IMR-90 (cell line): ENCODE results near the gene ILK. TPM values are rescaled to one million over a fixed set of nuclear protein-coding genes. Genes with fewer than 3 reads are reported as not detected.

Experiments
- ATAC-seq: fragments of 200-7000 bp; cut with Tn5 transposase; 2 replicates; pipeline ENCODE4 v1.9.1; 2020; ENCODE audit warnings: low read depth, mild to moderate bottlenecking, moderate library complexity
- BruUV-seq: library from RNA; stranded (reverse); fragments of 400-500 nt; replicated peaks from 2 replicates; lab custom pipeline; 2021; lab: Mats Ljungman, UMichigan
- CTCF ChIA-PET: fragments of 300-600 bp; formaldehyde crosslinking; extraction: SDS; loops from one replicate; lab custom pipeline; 2021; ENCODE audit warnings: antibody characterized with exemption; lab: Yijun Ruan, JAX
- POLR2A ChIA-PET: fragments of 300-600 bp; sonication (Branson Sonifier 250); formaldehyde crosslinking; loops from one replicate; lab custom pipeline; 2022; ENCODE audit warnings: antibody characterized with exemption; ENCODE audit not compliant: unreplicated experiment; lab: Charles Lee
- DNase-seq: peaks from one replicate; pipeline ENCODE4 v3.0.0; 2013
- H2AFZ ChIP-seq: replicated peaks from 2 replicates; pipeline ENCODE3; 2013; ENCODE audit warnings: low read length, mild to moderate bottlenecking; ENCODE audit not compliant: poor library complexity
- H2AK5ac ChIP-seq: 2 replicates; pipeline ENCODE4 v1.6.1; 2013; ENCODE audit warnings: low read depth, low read length, inconsistent platforms
- H2AK9ac ChIP-seq: replicated peaks from 2 replicates; pipeline ENCODE3; 2013; ENCODE audit warnings: mild to moderate bottlenecking, low read depth, low read length, moderate library complexity; ENCODE audit not compliant: poor library complexity
- H2BK120ac ChIP-seq: 2 replicates; pipeline ENCODE4 v1.6.1; 2013; ENCODE audit warnings: low read depth, low read length, inconsistent platforms
- H2BK15ac ChIP-seq: 3 replicates; pipeline ENCODE4 v1.6.1; 2013; ENCODE audit warnings: low read depth, low read length, inconsistent platforms
- H2BK20ac ChIP-seq: 2 replicates; pipeline ENCODE4 v1.6.1; 2013; ENCODE audit warnings: low read depth, mild to moderate bottlenecking, inconsistent platforms, low read length, moderate library complexity
- H2BK5ac ChIP-seq: 2 replicates; pipeline ENCODE4 v1.6.1; 2013; ENCODE audit warnings: mild to moderate bottlenecking, low read depth, low read length, inconsistent platforms; ENCODE audit not compliant: poor library complexity, severe bottlenecking
- H3K14ac ChIP-seq: replicated peaks from 2 replicates; pipeline ENCODE4 v1.6.1; 2013; ENCODE audit warnings: low read depth, low read length, inconsistent platforms
- H3K18ac ChIP-seq: 2 replicates; pipeline ENCODE4 v1.6.1; 2013; ENCODE audit warnings: low read depth, low read length, control low read depth
- H3K23ac ChIP-seq: 2 replicates; pipeline ENCODE4 v1.6.1; 2013; ENCODE audit warnings: low read depth, low read length, inconsistent platforms
- H3K27ac ChIP-seq: 2 replicates; pipeline ENCODE4 v1.5.1; 2013; ENCODE audit warnings: mild to moderate bottlenecking, control low read depth, low read length; ENCODE audit not compliant: insufficient read depth
- H3K27me3 ChIP-seq: 2 replicates; pipeline ENCODE4 v1.6.1; 2013; ENCODE audit warnings: low read length; ENCODE audit not compliant: control insufficient read depth, insufficient read depth
- H3K36me3 ChIP-seq: 2 replicates; pipeline ENCODE4 v1.6.1; 2013; ENCODE audit warnings: low read length, mixed read lengths; ENCODE audit not compliant: control insufficient read depth, insufficient read depth
- H3K4ac ChIP-seq: 2 replicates; pipeline ENCODE4 v1.6.1; 2013; ENCODE audit warnings: low read depth, low read length, inconsistent platforms
- H3K4me1 ChIP-seq: 2 replicates; pipeline ENCODE4 v1.6.1; 2013; ENCODE audit warnings: low read length, mixed read lengths; ENCODE audit not compliant: control insufficient read depth, insufficient read depth
- H3K4me2 ChIP-seq: 2 replicates; pipeline ENCODE4 v1.6.1; 2013; ENCODE audit warnings: low read depth, mild to moderate bottlenecking, control low read depth, low read length, moderate library complexity
- H3K4me3 ChIP-seq: 2 replicates; pipeline ENCODE4 v1.5.1; 2013; ENCODE audit warnings: low read depth, mild to moderate bottlenecking, control low read depth, low read length, moderate library complexity; ENCODE audit not compliant: insufficient read depth
- H3K56ac ChIP-seq: 2 replicates; pipeline ENCODE4 v1.6.1; 2013; ENCODE audit warnings: low read length, inconsistent platforms; ENCODE audit not compliant: insufficient read depth; ENCODE audit errors: extremely low read depth
- H3K79me1 ChIP-seq, 2 experiments: 2 replicates each; pipeline ENCODE4 v1.6.1; 2013; ENCODE audit warnings: low read length in 2 of 2, inconsistent platforms in 1 of 2, low read depth in 1 of 2
- H3K9ac ChIP-seq: 2 replicates; pipeline ENCODE4 v1.6.1; 2013; ENCODE audit warnings: low read depth, low read length, control low read depth
- H3K9me1 ChIP-seq: 2 replicates; pipeline ENCODE4 v1.6.1; 2013; ENCODE audit warnings: low read length, inconsistent platforms; ENCODE audit not compliant: insufficient read depth
- H3K9me3 ChIP-seq: 2 replicates; pipeline ENCODE4 v1.6.1; 2013; ENCODE audit warnings: low read length; ENCODE audit not compliant: control insufficient read depth, insufficient read depth
- H4K20me1 ChIP-seq: 2 replicates; pipeline ENCODE4 v1.6.1; 2013; ENCODE audit warnings: low read length, inconsistent platforms; ENCODE audit not compliant: insufficient read depth
- H4K5ac ChIP-seq: 2 replicates; pipeline ENCODE4 v1.6.1; 2013; ENCODE audit warnings: mild to moderate bottlenecking, low read depth, low read length, control low read depth
- H4K8ac ChIP-seq, 2 experiments: 2 replicates each; pipeline ENCODE4 v1.6.1; 2013; ENCODE audit warnings: low read depth in 2 of 2, low read length in 2 of 2, control low read depth in 1 of 2, inconsistent platforms in 1 of 2
- H4K91ac ChIP-seq: 2 replicates; pipeline ENCODE4 v1.6.1; 2013; ENCODE audit warnings: low read depth, low read length, inconsistent platforms; ENCODE audit not compliant: insufficient read depth
- MAZ ChIP-seq: IDR thresholded peaks from 2 replicates; pipeline ENCODE4 v1.6.1; 2012; ENCODE audit warnings: low read depth, mild to moderate bottlenecking, low read length, improper control_type of control experiment, moderate library complexity, borderline replicate concordance
- NFE2L2 ChIP-seq: fragments of 150-350 bp; IDR thresholded peaks from 2 replicates; pipeline ENCODE4 v1.6.1; 2016; ENCODE audit warnings: low read depth, mild to moderate bottlenecking, low read length
- WGBS, 2 experiments: methylation state at CpG; one replicate each; pipeline versions ENCODE4 v1.1.5 to v1.1.7; 2013; ENCODE audit warnings: missing lambda C conversion rate in 2 of 2; ENCODE audit not compliant: insufficient read length in 1 of 2; ENCODE audit errors: extremely low coverage in 2 of 2; 5-methylcytosine and 5-hydroxymethylcytosine counted together
- dilution Hi-C: fragments of 300-500 bp; cut with HindIII; formaldehyde crosslinking; loops from one replicate; pipeline ENCODE4 v1.14.3; 2018; ENCODE audit warnings: low sequenced_read_pairs; ENCODE audit not compliant: unreplicated experiment
- in situ Hi-C: fragments of 300-500 bp; cut with MboI; formaldehyde crosslinking; loops from 3 replicates; pipeline ENCODE4 v1.14.3; 2019; ENCODE audit warnings: low sequenced_read_pairs, inconsistent platforms, mixed read lengths
- intact Hi-C: fragments of 100-400 bp; cut with micrococcal nuclease; formaldehyde crosslinking; loops from 2 replicates; pipeline ENCODE4 v1.10.0; 2022
- polyA plus RNA-seq, 3 experiments: library from polyadenylated mRNA; depleted of rRNA; stranded (reverse); fragments of >200 nt; gene quantifications; 2 replicates each; pipeline ENCODE4 v1.2.3, GENCODE V29; 2012; ENCODE audit warnings: low replicate concordance in 1 of 3
- total RNA-seq: library from RNA; depleted of rRNA; stranded (reverse); fragments of >200 nt; gene quantifications from 2 replicates; pipeline ENCODE4 v1.2.3, GENCODE V29; 2012

The ILK gene
- total and polyA plus RNA-seq, 2 of the 4 experiments (the other 2 are of a cell fraction): 339 to 389 TPM

DNA sequence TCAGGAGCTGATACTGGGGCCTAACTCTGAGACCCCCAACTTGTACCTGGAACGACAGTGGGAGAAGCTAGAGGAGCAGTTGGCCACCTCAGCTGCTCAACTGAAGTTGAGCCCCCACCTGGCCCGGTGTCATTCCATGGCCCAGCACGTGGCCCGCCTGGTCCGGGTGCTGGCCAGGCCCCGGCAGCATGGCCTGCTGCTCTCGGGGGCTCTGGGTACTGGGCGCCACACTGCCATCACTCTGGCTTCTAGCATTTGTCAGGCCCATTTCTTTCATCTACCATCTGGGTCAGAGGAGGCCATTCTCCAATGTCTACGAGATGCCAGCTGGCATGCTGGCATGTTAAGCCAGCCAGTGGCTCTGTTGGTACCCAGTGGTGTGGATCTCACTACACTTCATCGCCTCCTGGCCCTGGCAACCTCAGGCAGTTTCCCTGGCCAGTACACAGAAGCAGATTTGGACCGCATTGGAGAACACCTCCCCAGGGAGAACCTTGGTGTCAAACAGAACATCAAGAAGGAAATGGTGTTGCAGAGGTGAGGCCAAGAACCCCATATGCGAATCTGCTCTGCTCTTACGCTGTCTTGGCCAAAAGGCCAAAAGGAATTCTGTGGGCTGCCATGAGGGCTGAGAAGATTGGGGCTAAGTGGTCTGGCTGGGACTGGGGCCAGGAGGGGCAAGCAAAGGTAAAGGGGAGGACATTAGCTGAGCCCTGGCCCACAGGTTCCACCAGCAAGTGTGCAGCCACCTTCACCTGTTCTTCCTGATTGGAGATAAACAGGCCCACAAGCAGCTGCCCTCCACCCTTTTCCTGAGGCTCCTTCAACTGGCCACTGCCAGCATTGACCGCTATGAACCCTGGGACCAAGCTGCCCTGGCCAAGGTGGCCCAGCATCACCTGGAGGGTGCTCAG, 45.6 kb upstream of the ILK start:
- BruUV-seq: no TSS peak

More for the DNA sequence above, 45.6 kb upstream of the ILK start:
- Histone ChIP-seq H3K23ac (no peak overlapping the region), H2BK120ac (no peak overlapping the region), H4K5ac (no peak overlapping the region), H4K8ac (no peak overlapping the region), H2BK5ac (no peak overlapping the region), H3K9me1 (no peaks in the 10 kb centered on the region; the same call in 1 of the 2 replicates), H4K20me1 (no peaks in the 10 kb centered on the region), H3K79me1 (no peaks in the 10 kb centered on the region), H3K9me3 (no peaks in the 10 kb centered on the region), H4K91ac (no peak overlapping the region), H3K27ac (no peak overlapping the region), H3K4me1 (no peaks in the 10 kb centered on the region), H3K27me3 (no peaks in the 10 kb centered on the region), H3K4me3 (no peak overlapping the region), H3K4ac (no peak overlapping the region), H2AK5ac (no peak overlapping the region), H3K36me3 (no peaks in the 10 kb centered on the region), H3K4me2 (no peak overlapping the region), H3K14ac (no peak overlapping the region), H2BK20ac (no peak overlapping the region), H2BK15ac (no peak overlapping the region), H3K56ac (no peak overlapping the region), H3K9ac (no peak overlapping the region), H2AFZ (no peak overlapping the region), H2AK9ac (no peak overlapping the region), H3K18ac (no peak overlapping the region)
- no peak for TF ChIP-seq NFE2L2
- no peak for TF ChIP-seq MAZ
- ATAC-seq: no peak
- intact Hi-C loops: no loop called here
- in situ Hi-C loops: no loop called here
- no peak for DNase-seq
- ChIA-PET POLR2A (no interaction called here), CTCF (no interaction called here)
- 95% methylated on average over 10 of the region's 14 CpGs; no CpG with 5 or more reads in 1 of the 2 experiments for WGBS, 2 experiments
- dilution Hi-C loops: no loop called here
